SK-N-SH treated with all-trans-retinoic acid at 6 μM for 48 hours (cell line): Measurements from ENCODE around the gene BPIFB2.

Experiments used
- ATAC-seq: fragments of 200-7000 bp; cut with Tn5 transposase; 3 replicates; pipeline ENCODE4 v1.9.1; 2020; ENCODE audit warnings: mild to moderate bottlenecking, moderate library complexity
- BACH2 ChIP-seq: fragments of 250-450 bp; sonication (Bioruptor Pico); IDR thresholded peaks from 2 replicates; pipeline ENCODE4 v1.9.0; 2021; ENCODE audit warnings: mild to moderate bottlenecking, borderline replicate concordance
- CSDC2 ChIP-seq: fragments of 250-450 bp; sonication (Bioruptor Pico); IDR thresholded peaks from 2 replicates; pipeline ENCODE4 v1.5.0; 2020; ENCODE audit warnings: mild to moderate bottlenecking, moderate library complexity
- ESRRG ChIP-seq: fragments of 250-450 bp; sonication (Bioruptor Pico); IDR thresholded peaks from 2 replicates; pipeline ENCODE4 v1.6.1; 2021; ENCODE audit warnings: mild to moderate bottlenecking
- GLIS3 ChIP-seq: fragments of 250-450 bp; sonication (Bioruptor Pico); IDR thresholded peaks from 2 replicates; pipeline ENCODE4 v1.5.0; 2020; ENCODE audit warnings: mild to moderate bottlenecking, moderate library complexity
- ISL1 ChIP-seq: fragments of 250-450 bp; sonication (Bioruptor Pico); IDR thresholded peaks from 2 replicates; pipeline ENCODE4 v2.1.2; 2022; ENCODE audit warnings: mild to moderate bottlenecking, moderate library complexity
- PPARA ChIP-seq: fragments of 250-450 bp; sonication (Bioruptor Pico); IDR thresholded peaks from 2 replicates; pipeline ENCODE4 v1.5.0; 2020; ENCODE audit warnings: mild to moderate bottlenecking, borderline replicate concordance
- RARB ChIP-seq: fragments of 250-450 bp; sonication (Bioruptor Pico); IDR thresholded peaks from 2 replicates; pipeline ENCODE4 v1.8.0; 2021; ENCODE audit warnings: mild to moderate bottlenecking, moderate library complexity
- TCF4 ChIP-seq: fragments of 250-450 bp; sonication (Bioruptor Pico); IDR thresholded peaks from 2 replicates; pipeline ENCODE4 v1.8.0; 2021; ENCODE audit warnings: mild to moderate bottlenecking, moderate library complexity, borderline replicate concordance
- TOX ChIP-seq: fragments of 250-450 bp; sonication (Bioruptor Pico); IDR thresholded peaks from 2 replicates; pipeline ENCODE4 v1.8.0; 2021; ENCODE audit warnings: mild to moderate bottlenecking, moderate library complexity, borderline replicate concordance
- ZC3H10 ChIP-seq: fragments of 250-450 bp; sonication (Bioruptor Pico); IDR thresholded peaks from 2 replicates; pipeline ENCODE4 v1.5.1; 2021; ENCODE audit warnings: mild to moderate bottlenecking, moderate library complexity
- ZFP30 ChIP-seq: fragments of 450-650 bp; formaldehyde crosslinking; IDR thresholded peaks from 2 replicates; pipeline ENCODE4 v1.5.0; 2022; ENCODE audit warnings: mild to moderate bottlenecking, moderate library complexity
- ZNF565 ChIP-seq: fragments of 450-650 bp; formaldehyde crosslinking; conservative IDR thresholded peaks from 2 replicates; pipeline ENCODE4 v1.5.0; 2020; ENCODE audit warnings: low read depth, mild to moderate bottlenecking, moderate library complexity
- ZNF8 ChIP-seq: fragments of 450-650 bp; formaldehyde crosslinking; IDR thresholded peaks from 2 replicates; pipeline ENCODE4 v1.5.0; 2020; ENCODE audit warnings: mild to moderate bottlenecking, moderate library complexity
- TF ChIP-seq, protein P1 (sequence below): fragments of 250-450 bp; sonication (Bioruptor Pico); IDR thresholded peaks from 2 replicates; pipeline ENCODE4 v1.5.1; 2020; ENCODE audit warnings: low read depth, mild to moderate bottlenecking, moderate library complexity
- TF ChIP-seq, protein P2 (sequence below): fragments of 250-450 bp; sonication (Bioruptor Pico); IDR thresholded peaks from 2 replicates; pipeline ENCODE4 v1.8.0; 2020; ENCODE audit warnings: mild to moderate bottlenecking, moderate library complexity, borderline replicate concordance
- TF ChIP-seq, protein P3 (sequence below): fragments of 250-450 bp; sonication (Bioruptor Pico); IDR thresholded peaks from 2 replicates; pipeline ENCODE4 v1.5.1; 2021; ENCODE audit warnings: mild to moderate bottlenecking, moderate library complexity

The BPIFB2 gene

DNA sequence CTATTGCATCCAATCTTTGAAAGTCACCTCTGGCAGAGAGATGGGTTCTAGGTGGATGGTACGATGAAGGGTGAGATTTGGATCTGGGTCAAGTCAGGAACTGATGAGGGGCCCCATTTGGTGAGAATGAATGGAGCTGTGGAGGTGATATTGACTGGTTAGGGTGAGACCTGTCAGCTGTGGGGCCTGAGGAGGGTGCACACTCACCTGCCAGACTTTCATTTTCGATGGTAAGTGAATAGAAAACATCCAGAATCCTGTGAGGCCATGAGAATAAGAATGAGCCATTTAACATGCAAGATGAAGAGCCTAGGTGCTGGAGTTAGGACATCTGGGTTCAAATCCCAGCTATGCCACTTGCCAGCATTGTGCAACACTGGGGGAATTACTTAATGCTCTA is 10.1 kb upstream of the BPIFB2 start:
- ATAC-seq = no peak
- TF ChIP-seq ZNF565 (CRISPR knock-in tag) (no peak), BACH2 (CRISPR knock-in tag) (no peak), ZC3H10 (no peak), CSDC2 (CRISPR knock-in tag) (no peak), TOX (CRISPR knock-in tag) (no peak), PPARA (CRISPR knock-in tag) (no peak), TCF4 (CRISPR knock-in tag) (no peak), ESRRG (CRISPR knock-in tag) (no peak), RARB (CRISPR knock-in tag) (no peak)
- TF ChIP-seq, protein P1, sequence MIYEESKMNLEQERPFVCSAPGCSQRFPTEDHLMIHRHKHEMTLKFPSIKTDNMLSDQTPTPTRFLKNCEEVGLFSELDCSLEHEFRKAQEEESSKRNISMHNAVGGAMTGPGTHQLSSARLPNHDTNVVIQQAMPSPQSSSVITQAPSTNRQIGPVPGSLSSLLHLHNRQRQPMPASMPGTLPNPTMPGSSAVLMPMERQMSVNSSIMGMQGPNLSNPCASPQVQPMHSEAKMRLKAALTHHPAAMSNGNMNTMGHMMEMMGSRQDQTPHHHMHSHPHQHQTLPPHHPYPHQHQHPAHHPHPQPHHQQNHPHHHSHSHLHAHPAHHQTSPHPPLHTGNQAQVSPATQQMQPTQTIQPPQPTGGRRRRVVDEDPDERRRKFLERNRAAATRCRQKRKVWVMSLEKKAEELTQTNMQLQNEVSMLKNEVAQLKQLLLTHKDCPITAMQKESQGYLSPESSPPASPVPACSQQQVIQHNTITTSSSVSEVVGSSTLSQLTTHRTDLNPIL (CRISPR knock-in tag) = no peak
- TF ChIP-seq, all 23 proteins: peak for 0

DNA sequence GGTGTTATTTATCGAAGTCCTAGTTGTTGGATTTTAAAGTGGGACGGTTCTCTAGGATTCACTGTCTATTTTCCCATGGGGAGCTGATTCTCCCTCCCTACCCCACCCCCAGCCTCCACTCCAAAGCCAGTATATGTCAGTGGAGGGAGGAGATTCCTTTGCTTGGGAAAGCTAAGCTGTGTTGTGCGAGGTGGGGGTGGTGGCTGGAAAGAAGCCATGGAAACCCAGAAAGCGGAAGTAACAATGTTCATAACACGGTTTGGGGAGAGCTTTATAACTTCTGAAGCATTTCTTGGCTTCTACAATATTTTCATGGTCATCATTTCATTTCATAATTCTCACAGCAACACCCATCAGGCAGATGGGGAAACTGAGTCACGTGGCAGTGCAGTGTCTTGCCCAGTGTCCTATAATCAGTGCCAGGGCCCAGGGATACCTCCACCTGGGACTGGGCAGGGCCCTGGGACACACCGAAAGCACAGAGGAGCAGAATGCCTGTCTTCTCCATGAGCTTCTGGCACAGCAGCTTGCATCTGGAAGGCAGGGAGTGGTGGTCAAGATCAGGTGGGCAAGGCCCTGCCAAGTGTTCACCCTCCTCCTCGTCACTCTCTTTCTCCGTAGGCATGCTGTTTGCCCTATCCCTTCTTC is 7.8 kb upstream of the BPIFB2 start:
- TF ChIP-seq, protein P1 (CRISPR knock-in tag) = no peak
- TF ChIP-seq ZFP30 (CRISPR knock-in tag) = no peak
- TF ChIP-seq, protein P2, sequence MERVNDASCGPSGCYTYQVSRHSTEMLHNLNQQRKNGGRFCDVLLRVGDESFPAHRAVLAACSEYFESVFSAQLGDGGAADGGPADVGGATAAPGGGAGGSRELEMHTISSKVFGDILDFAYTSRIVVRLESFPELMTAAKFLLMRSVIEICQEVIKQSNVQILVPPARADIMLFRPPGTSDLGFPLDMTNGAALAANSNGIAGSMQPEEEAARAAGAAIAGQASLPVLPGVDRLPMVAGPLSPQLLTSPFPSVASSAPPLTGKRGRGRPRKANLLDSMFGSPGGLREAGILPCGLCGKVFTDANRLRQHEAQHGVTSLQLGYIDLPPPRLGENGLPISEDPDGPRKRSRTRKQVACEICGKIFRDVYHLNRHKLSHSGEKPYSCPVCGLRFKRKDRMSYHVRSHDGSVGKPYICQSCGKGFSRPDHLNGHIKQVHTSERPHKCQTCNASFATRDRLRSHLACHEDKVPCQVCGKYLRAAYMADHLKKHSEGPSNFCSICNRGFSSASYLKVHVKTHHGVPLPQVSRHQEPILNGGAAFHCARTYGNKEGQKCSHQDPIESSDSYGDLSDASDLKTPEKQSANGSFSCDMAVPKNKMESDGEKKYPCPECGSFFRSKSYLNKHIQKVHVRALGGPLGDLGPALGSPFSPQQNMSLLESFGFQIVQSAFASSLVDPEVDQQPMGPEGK (CRISPR knock-in tag) = no peak
- TF ChIP-seq ZNF8 (CRISPR knock-in tag) = no peak
- TF ChIP-seq, protein P3, sequence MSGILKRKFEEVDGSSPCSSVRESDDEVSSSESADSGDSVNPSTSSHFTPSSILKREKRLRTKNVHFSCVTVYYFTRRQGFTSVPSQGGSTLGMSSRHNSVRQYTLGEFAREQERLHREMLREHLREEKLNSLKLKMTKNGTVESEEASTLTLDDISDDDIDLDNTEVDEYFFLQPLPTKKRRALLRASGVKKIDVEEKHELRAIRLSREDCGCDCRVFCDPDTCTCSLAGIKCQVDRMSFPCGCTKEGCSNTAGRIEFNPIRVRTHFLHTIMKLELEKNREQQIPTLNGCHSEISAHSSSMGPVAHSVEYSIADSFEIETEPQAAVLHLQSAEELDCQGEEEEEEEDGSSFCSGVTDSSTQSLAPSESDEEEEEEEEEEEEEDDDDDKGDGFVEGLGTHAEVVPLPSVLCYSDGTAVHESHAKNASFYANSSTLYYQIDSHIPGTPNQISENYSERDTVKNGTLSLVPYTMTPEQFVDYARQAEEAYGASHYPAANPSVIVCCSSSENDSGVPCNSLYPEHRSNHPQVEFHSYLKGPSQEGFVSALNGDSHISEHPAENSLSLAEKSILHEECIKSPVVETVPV = no peak
- TF ChIP-seq, all 23 proteins: peak for 0
- no peak for ATAC-seq

DNA sequence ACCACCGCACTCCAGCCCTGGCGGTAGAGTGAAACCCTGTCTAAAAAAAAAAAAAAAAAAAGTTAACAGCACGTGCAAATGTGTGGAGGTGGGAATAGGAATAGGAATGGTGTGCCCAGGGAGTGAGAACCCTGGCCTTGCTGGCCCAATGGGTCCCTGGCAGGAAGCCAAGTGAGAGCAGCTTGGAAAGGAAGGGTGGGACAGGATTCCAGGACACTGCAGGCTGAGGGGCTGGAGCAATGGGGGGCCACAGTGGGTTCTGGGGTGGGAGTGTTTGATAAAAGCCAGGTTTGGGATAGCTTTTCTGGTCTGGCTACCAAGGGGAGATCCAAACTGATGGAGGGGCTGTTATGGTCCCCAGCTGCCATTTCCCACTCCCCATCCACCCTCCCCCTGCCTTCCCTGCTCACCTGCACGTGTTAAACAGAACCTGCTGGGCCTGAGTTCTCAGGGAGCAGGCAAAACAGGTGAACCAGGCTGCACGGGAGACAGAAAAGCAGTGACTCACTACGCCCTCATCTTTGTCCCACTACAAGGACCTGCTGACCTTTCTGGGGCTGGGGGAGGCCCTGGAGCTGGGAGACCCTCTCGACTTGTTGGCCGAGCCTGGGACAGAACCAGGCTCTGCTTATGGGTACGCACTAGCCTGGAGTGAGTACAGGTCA is 6.6 kb upstream of the BPIFB2 start:
- ATAC-seq = no peak
- TF ChIP-seq GLIS3 (CRISPR knock-in tag) = no peak
- TF ChIP-seq, protein P1 (CRISPR knock-in tag) = no peak
- no peak for TF ChIP-seq PPARA (CRISPR knock-in tag)
- TF ChIP-seq TCF4 (CRISPR knock-in tag) = no peak
- no peak for TF ChIP-seq ISL1 (CRISPR knock-in tag)
- TF ChIP-seq, protein P2 (CRISPR knock-in tag) = no peak
